ENCODE measurements around the gene ARHGAP36. TPM values are rescaled to one million over a fixed set of nuclear protein-coding genes. Genes with fewer than 3 reads are reported as not detected.

Gene ARHGAP36, protein sequence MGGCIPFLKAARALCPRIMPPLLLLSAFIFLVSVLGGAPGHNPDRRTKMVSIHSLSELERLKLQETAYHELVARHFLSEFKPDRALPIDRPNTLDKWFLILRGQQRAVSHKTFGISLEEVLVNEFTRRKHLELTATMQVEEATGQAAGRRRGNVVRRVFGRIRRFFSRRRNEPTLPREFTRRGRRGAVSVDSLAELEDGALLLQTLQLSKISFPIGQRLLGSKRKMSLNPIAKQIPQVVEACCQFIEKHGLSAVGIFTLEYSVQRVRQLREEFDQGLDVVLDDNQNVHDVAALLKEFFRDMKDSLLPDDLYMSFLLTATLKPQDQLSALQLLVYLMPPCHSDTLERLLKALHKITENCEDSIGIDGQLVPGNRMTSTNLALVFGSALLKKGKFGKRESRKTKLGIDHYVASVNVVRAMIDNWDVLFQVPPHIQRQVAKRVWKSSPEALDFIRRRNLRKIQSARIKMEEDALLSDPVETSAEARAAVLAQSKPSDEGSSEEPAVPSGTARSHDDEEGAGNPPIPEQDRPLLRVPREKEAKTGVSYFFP
- not detected for total RNA-seq

DNA sequence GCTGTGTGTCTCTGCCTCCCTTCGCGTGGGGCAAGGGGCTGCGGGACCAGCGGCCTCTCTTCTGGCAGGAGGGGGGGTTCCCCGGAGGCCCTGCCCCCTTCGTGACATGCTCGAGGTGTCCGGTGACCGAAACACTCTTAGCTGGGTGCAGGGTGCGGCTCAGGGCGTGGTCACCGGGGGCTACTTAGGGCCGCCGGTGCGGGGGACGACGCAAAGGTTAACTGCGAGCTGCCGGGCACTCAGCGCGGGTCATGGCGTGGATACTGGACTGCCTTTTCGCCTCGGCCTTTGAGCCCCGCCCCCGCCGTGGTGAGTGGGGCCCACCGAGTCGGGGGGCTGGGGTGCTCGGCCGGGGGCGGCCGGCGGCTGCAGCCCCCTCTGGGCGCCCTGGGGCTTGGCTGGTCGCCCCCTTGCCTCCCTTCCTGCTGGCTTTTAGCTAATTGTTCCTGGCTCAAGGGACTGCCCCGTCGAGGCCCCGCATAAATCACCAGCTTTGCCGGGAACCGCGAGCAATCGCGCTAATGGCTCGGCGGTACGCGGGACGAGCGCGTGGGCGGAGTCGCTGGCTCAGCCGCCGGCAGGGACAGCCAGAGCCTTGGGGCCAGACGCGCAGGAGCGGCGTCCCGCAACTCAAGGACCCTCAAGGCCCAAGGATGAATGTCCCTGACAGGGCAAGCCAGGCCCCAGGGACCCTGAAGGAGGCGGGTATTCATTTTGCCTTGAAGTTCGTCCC is at the start of gene ARHGAP36:
Gene ARHGAP36 (plus strand): TSS at position 211 of the 733 bp plus-strand sequence. CDS start 23,320 bp downstream, outside the sequence.
- ATAC-seq (no peak), DNase-seq (ENCODE audit: low spot score) (no peak)

DNA sequence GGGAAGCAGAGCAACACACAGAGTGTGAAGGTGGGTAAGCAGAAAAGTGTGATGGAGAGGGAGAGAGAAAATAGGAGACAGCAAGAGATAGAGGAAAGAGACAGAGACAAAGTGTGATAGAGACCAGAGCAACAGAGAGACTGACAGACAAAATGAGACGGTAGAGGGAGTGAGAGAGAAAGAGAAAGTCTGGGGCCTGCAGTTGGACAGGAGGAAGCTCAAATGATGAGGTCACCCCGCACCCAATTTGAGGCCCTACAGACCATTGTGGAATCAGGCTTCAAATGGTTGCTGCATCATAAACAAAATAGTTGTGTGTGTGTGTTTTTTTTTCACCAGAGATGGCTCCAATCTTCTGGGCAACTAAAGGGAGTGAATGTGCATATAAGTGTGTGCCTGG is 48.0 kb upstream of the ARHGAP36 start:
- no peak for DNase-seq (ENCODE audit: low spot score)
- no peak for ATAC-seq

DNA sequence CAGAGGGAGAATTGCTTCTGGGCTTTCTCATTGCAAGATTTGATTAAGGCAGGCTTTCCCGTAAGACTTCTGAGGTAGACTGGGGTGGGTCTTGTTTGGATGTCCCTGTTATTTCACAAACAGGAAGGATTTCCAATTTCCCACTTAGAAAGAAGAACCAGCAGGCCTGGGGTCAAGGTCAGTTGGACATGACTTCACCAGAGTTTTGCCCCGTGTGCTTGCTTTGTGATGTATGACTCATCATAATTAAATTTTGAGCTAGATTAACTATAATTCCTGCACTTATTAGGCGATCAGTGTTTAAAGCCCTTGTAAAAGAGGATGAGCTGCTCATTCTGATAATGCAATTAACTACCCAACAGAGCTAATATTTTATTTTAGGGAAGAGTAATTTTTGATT is 32.8 kb upstream of the ARHGAP36 start:
- DNase-seq (ENCODE audit: low spot score) (no peak), ATAC-seq (no peak)

GRCh38 chrX:131032354-131033230 is 25.6 kb upstream of the ARHGAP36 start:
- DNase-seq (ENCODE audit: low spot score) (no peak), ATAC-seq (no peak)

- no peak for ATAC-seq
- no peak for DNase-seq (ENCODE audit: low spot score)
Observed at GRCh38 chrX:131034063-131034462, 24.1 kb upstream of the ARHGAP36 start.

- no peak for ATAC-seq
- DNase-seq (ENCODE audit: low spot score): no peak
Observed at GRCh38 chrX:131040781-131041180, 17.4 kb upstream of the ARHGAP36 start.

- DNase-seq (ENCODE audit: low spot score): no peak
Observed at GRCh38 chrX:131041667-131042066, 16.5 kb upstream of the ARHGAP36 start.

GRCh38 chrX:131045726-131046125 is 12.4 kb upstream of the ARHGAP36 start:
- ATAC-seq (no peak), DNase-seq (ENCODE audit: low spot score) (no peak)

More at GRCh38 chrX:131041667-131042066, 16.5 kb upstream of the ARHGAP36 start:
- ATAC-seq: no peak

DNA sequence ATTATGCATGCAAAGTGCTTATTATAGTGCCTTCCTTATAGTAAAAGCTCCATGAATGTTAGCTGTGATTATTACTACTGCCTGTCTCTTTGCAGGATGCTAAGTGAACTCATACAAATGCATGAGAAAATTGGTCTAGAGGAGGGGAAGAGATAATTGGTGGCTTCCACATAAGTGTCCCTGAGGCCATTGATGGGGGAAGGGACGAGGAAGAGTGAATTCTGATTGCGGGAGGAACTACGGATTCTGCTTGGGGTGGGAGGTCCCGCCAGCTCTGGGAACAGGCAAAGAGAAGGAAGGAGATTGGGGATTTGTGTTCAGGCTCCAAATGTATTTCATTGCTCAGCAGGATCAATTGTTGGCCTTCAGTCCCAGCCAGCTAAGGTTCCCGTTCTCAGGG is 11.6 kb upstream of the ARHGAP36 start:
- DNase-seq (ENCODE audit: low spot score) (no peak), ATAC-seq (no peak)

GRCh38 chrX:131047180-131047579 is 11.0 kb upstream of the ARHGAP36 start:
- no peak for ATAC-seq

GRCh38 chrX:131053076-131053475 is 5.1 kb upstream of the ARHGAP36 start:
- ATAC-seq (no peak), DNase-seq (ENCODE audit: low spot score) (no peak)

More at GRCh38 chrX:131047180-131047579, 11.0 kb upstream of the ARHGAP36 start:
- no peak for DNase-seq (ENCODE audit: low spot score)

- no peak for DNase-seq (ENCODE audit: low spot score)
- no peak for ATAC-seq
Observed at GRCh38 chrX:131054906-131055305, 3.2 kb upstream of the ARHGAP36 start.

GRCh38 chrX:131057706-131058105 is 440 bp upstream of the ARHGAP36 start:
- no peak for ATAC-seq
- no peak for DNase-seq (ENCODE audit: low spot score)

DNA sequence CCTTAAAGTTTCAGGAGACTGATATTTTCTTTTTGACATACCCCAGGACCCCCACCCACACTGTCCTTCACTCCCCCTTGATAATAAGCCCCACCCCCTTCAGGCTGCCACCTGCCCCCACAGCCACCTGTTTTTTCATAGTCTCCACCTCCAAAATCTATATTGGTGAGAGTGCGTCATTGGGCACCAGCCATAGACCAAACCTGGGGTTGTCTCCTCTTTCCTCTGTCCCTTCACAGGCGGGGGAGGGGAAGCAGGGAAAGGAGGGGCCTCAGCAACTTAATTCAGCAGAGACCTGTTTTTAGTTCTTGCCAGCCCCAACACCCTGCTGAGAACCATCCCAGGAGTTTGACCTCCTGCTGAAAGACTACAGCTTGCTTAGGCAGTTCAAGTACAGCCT is 1.1 kb downstream of the ARHGAP36 start:
- no peak for ATAC-seq
- DNase-seq (ENCODE audit: low spot score): no peak

GRCh38 chrX:131060147-131060546 is 2.0 kb downstream of the ARHGAP36 start:
- no peak for ATAC-seq
- no peak for DNase-seq (ENCODE audit: low spot score)

DNA sequence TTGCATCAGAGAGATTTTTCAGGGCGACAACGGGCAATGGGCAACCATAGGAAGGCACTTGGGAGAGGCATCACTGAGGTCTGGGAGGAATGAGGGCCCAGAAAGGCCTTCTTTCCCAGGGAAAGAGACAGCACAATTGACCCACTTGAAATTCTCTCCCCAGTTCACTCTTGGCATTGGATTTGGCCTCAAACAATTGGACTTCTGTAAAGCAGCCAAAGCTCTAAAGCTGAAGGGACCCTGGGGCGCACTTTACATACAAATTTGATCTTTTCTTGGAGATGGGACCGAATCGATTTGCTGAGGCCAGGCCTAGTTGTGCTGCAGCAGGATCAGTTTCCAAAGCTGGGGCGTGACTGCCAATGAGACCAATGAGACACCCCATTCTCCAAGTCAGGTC is 3.2 kb downstream of the ARHGAP36 start:
- DNase-seq (ENCODE audit: low spot score) (no peak), ATAC-seq (no peak)

GRCh38 chrX:131063613-131064012 is 5.5 kb downstream of the ARHGAP36 start:
- ATAC-seq (no peak), DNase-seq (ENCODE audit: low spot score) (no peak)

DNA sequence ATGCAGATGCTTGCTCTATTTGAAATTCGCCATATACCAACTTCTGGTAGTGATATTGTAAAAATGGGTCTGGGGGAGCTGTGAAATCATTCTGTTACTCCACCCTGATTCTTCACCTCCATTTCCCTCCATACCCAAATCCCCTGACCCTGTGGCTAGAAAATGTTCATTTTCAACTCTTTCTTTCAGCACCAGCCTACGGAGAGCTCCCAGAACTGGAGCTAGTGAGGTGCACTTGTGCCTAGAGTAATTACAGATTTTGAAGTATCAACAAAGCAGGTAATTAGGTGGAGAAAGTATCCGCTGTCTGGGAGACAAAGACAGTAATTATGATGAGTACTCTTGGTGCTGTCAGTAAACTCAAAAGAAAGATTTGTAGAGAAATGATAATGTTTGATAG is 8.1 kb downstream of the ARHGAP36 start:
- no peak for ATAC-seq
- no peak for DNase-seq (ENCODE audit: low spot score)

DNA sequence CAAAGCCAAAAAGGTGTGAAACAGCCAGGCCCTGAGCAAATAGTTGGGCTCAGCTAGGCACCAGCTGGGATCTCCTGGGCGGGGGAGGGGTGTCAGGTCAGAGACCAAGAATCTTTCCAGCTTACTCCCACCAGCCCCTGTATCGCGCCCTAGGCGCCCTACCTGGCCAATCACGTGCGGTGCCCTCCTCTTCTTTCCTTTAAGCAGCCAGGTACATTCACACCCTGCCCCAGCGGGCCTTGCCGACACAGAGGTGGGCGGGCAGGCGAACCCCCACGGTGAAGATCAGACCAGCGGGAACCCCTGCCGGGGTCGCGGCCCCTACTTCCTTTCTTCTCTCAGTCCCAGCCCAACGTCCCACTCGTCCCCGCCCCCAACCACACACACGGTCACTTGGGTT is 9.1 kb downstream of the ARHGAP36 start:
- no peak for ATAC-seq
- DNase-seq (ENCODE audit: low spot score): no peak

DNA sequence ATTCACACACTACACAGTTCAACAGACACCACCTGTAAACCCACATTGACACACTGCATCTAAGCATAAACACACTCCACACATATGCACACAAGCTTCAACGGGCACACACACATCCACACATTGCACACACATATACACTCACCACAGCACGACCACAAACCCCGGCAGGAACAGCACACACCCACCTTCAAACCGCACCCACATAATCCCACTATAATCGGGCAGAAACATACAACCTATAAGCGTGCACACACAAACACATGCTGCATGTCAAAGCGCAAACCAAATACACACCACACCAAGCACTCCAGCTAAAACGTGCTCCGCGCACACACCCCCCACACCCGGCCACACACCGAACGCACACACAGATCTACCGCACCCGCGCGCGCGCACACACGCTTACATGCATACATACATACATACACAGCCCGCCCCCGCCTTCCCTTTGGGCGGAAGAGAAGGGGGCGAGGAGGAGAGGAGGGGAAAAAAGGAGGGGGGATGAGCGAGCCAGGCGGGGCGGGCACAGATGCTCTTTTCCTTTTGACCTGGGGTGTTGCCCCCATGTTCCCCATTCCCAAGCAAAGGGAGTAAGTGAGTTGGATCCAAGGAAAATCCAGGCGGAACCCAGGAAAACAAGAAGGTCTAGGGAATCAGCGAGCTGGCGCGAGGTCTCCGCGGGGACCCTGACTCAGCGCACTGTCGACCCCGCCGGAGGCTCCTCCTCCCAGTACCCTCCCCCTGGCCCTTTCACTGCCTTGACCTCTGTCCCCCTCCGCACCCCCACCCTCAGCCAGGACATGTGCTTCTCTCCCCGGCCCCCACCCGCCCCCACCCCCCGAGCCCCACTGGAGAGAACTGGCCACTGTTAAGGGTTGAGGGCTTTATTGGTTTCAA is 9.9 kb downstream of the ARHGAP36 start:
- no peak for ATAC-seq
- no peak for DNase-seq (ENCODE audit: low spot score)
